ENCODE data around the gene HOXD13. TPM values are rescaled to one million over a fixed set of nuclear protein-coding genes. Genes with fewer than 3 reads are reported as not detected.

The HOXD13 gene
- polyA plus RNA-seq, 1 experiment, result not detected

GRCh38 chr2:176072951-176073904 lies 19.3 kb upstream of the HOXD13 start:
- no peak overlapping the region for H3K27ac ChIP-seq (ENCODE audit: low read depth, low read length)
- H3K4me3 ChIP-seq (ENCODE audit: low read depth, low read length), result no peak overlapping the region
- no peaks in the 10 kb centered on the region; the same call in 1 of the 2 replicates for H3K9me3 ChIP-seq (ENCODE audit: control insufficient read depth, insufficient read depth, low read length)
- H3K27me3 ChIP-seq (ENCODE audit: control insufficient read depth, insufficient read depth, low read length), result peaks cover 84% of the 10 kb centered on the region
- no peak for DNase-seq (ENCODE audit: low read depth, low spot score)
- TF ChIP-seq, protein P1, sequence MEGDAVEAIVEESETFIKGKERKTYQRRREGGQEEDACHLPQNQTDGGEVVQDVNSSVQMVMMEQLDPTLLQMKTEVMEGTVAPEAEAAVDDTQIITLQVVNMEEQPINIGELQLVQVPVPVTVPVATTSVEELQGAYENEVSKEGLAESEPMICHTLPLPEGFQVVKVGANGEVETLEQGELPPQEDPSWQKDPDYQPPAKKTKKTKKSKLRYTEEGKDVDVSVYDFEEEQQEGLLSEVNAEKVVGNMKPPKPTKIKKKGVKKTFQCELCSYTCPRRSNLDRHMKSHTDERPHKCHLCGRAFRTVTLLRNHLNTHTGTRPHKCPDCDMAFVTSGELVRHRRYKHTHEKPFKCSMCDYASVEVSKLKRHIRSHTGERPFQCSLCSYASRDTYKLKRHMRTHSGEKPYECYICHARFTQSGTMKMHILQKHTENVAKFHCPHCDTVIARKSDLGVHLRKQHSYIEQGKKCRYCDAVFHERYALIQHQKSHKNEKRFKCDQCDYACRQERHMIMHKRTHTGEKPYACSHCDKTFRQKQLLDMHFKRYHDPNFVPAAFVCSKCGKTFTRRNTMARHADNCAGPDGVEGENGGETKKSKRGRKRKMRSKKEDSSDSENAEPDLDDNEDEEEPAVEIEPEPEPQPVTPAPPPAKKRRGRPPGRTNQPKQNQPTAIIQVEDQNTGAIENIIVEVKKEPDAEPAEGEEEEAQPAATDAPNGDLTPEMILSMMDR (IDR thresholded peaks at IDR 0.05; ENCODE audit: low read depth, low read length), result no peak
- ChIA-PET POLR2A (no interaction called here), CTCF (no interaction called here)

GRCh38 chr2:176074919-176075425 lies 17.5 kb upstream of the HOXD13 start:
- POLR2A ChIA-PET, result no interaction called here
- TF ChIP-seq, protein P1 (IDR thresholded peaks at IDR 0.05; ENCODE audit: low read depth, low read length), result no peak
- H3K27ac ChIP-seq (ENCODE audit: low read depth, low read length), result no peak overlapping the region
- H3K27me3 ChIP-seq (ENCODE audit: control insufficient read depth, insufficient read depth, low read length), result peaks cover 85% of the 10 kb centered on the region
- H3K4me3 ChIP-seq (ENCODE audit: low read depth, low read length), result no peak overlapping the region
- CTCF ChIA-PET, result interaction anchor here (0.7 to 2.1 kb wide), 2 partner anchors 13 to 385 kb away, joined by 3 to 8 read pairs; no protein-coding TSS in a partner anchor
- DNase-seq (ENCODE audit: low read depth, low spot score), result no peak
- H3K9me3 ChIP-seq (ENCODE audit: control insufficient read depth, insufficient read depth, low read length), result no peaks in the 10 kb centered on the region; the same call in 1 of the 2 replicates

DNA sequence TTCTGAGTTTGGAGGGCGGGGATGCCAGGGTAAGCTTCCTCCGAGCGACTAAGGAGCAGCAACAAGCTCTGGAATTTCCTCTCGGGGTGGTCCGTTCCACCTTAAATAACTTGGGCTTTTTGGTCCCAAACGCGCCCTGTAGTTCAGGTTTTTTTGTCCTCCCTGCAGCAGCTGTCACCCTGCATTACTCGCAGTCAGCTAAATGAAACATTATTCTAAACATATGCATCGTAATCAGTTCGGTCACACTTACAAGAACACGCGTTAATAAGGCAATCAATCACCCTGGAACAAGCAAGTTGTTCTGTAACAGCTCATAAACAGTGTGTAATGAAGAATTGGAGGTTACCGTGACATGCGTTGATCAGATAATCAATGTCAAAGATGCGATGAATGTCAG lies 17.0 kb upstream of the HOXD13 start:
- CTCF ChIA-PET, result interaction anchor here (2.1 kb wide), 1 partner anchor 13 kb away, joined by 8 read pairs; no protein-coding TSS in a partner anchor
- DNase-seq (ENCODE audit: low read depth, low spot score), result no peak
- Histone ChIP-seq H3K27me3 (ENCODE audit: control insufficient read depth, insufficient read depth, low read length) (peaks cover 83% of the 10 kb centered on the region), H3K27ac (ENCODE audit: low read depth, low read length) (no peak overlapping the region), H3K4me3 (ENCODE audit: low read depth, low read length) (no peak overlapping the region), H3K9me3 (ENCODE audit: control insufficient read depth, insufficient read depth, low read length) (peaks cover under 1% of the 10 kb centered on the region; the same call in 1 of the 2 replicates)
- POLR2A ChIA-PET, result no interaction called here
- TF ChIP-seq, protein P1 (IDR thresholded peaks at IDR 0.05; ENCODE audit: low read depth, low read length), result no peak

- Histone ChIP-seq H3K27ac (ENCODE audit: low read depth, low read length) (no peak overlapping the region), H3K27me3 (ENCODE audit: control insufficient read depth, insufficient read depth, low read length) (peaks cover 86% of the 10 kb centered on the region), H3K4me3 (ENCODE audit: low read depth, low read length) (no peak overlapping the region), H3K9me3 (ENCODE audit: control insufficient read depth, insufficient read depth, low read length) (peaks cover 6% of the 10 kb centered on the region)
- ChIA-PET POLR2A (no interaction called here), CTCF (interaction anchor here (2.1 kb wide), 1 partner anchor 12 kb away, joined by 8 read pairs; no protein-coding TSS in a partner anchor)
- DNase-seq (ENCODE audit: low read depth, low spot score), result no peak
- TF ChIP-seq, protein P1 (IDR thresholded peaks at IDR 0.05; ENCODE audit: low read depth, low read length), result no peak
Observed at GRCh38 chr2:176076063-176076462, 16.5 kb upstream of the HOXD13 start.

- ChIA-PET POLR2A (no interaction called here), CTCF (interaction anchor here (0.8 to 2.1 kb wide), 3 partner anchors 11 to 662 kb away, joined by 3 to 8 read pairs (median 3); no protein-coding TSS in a partner anchor)
- DNase-seq (ENCODE audit: low read depth, low spot score), result no peak
- Histone ChIP-seq H3K27me3 (ENCODE audit: control insufficient read depth, insufficient read depth, low read length) (peaks cover 86% of the 10 kb centered on the region), H3K27ac (ENCODE audit: low read depth, low read length) (no peak overlapping the region), H3K9me3 (ENCODE audit: control insufficient read depth, insufficient read depth, low read length) (peaks cover 11% of the 10 kb centered on the region), H3K4me3 (ENCODE audit: low read depth, low read length) (no peak overlapping the region)
- TF ChIP-seq, protein P1 (IDR thresholded peaks at IDR 0.05; ENCODE audit: low read depth, low read length), result no peak
Observed at GRCh38 chr2:176076796-176077195, 15.7 kb upstream of the HOXD13 start.

All from AG04450 (cell line).